ENCODE results near the gene AUTS2. TPM values are rescaled to one million over a fixed set of nuclear protein-coding genes. Genes with fewer than 3 reads are reported as not detected.

AUTS2 gene
- total RNA-seq, 1 experiment from 2014 or later = 0.11 TPM

GRCh38 chr7:69687739-69688433 is 89.6 kb downstream of the AUTS2 start:
- no peak for DNase-seq (ENCODE audit: low read depth, low spot score)
- in situ Hi-C loops (cut with HindIII; ENCODE audit: low pct_unique_long_range_greater_than_20kb, low sequenced_read_pairs) = no loop called here

GRCh38 chr7:69690329-69690728 is 92.1 kb downstream of the AUTS2 start:
- no peak for DNase-seq (ENCODE audit: low read depth, low spot score)
- in situ Hi-C loops (cut with HindIII; ENCODE audit: low pct_unique_long_range_greater_than_20kb, low sequenced_read_pairs) = no loop called here

DNA sequence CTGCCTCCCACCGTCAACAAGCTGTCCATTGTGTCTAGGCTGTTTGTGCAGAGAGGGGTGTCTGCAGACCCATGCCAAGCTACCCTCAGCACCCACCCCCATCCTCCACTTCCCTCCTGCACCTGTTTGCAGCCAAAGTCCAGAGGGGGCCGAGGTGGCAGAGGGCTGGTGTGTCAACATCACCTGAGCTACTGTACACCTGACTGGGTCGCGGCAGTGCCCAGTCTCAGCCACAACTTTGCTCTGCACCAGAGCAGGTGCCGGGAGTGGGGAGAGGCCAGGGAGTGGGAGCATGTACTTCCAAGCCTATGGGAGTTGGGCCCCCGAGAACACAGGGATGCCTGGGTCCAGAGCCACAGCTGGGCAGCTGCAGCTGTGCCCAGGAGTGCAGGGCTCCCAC is 93.1 kb downstream of the AUTS2 start:
- DNase-seq (ENCODE audit: low read depth, low spot score) = no peak
- in situ Hi-C loops (cut with HindIII; ENCODE audit: low pct_unique_long_range_greater_than_20kb, low sequenced_read_pairs) = no loop called here

GRCh38 chr7:69691734-69692133 is 93.5 kb downstream of the AUTS2 start:
- no peak for DNase-seq (ENCODE audit: low read depth, low spot score)
- in situ Hi-C loops (cut with HindIII; ENCODE audit: low pct_unique_long_range_greater_than_20kb, low sequenced_read_pairs) = no loop called here

DNA sequence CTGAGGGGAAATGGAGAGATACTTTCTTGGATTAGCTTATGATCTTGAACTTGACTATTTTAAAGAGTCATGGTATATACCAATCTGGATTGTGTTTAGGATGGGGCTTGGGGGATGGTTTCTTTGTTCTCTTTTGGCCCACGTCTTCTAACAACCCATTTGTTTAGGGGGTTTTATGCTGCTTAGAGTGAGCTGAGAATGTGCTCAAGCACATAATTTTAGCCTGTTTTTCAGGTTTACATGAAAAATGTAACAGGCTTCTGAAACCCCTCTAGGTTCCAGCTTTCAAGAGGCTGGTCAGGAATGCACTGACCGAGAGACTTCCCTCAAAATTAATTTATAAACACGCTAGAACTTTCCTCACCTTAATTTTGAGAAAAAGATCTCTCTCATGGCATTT is 94.3 kb downstream of the AUTS2 start:
- in situ Hi-C loops (cut with HindIII; ENCODE audit: low pct_unique_long_range_greater_than_20kb, low sequenced_read_pairs) = no loop called here
- no peak for DNase-seq (ENCODE audit: low read depth, low spot score)

- DNase-seq (ENCODE audit: low read depth, low spot score) = no peak
- in situ Hi-C loops (cut with HindIII; ENCODE audit: low pct_unique_long_range_greater_than_20kb, low sequenced_read_pairs) = no loop called here
Measured at GRCh38 chr7:69693042-69693441, 94.8 kb downstream of the AUTS2 start.

DNA sequence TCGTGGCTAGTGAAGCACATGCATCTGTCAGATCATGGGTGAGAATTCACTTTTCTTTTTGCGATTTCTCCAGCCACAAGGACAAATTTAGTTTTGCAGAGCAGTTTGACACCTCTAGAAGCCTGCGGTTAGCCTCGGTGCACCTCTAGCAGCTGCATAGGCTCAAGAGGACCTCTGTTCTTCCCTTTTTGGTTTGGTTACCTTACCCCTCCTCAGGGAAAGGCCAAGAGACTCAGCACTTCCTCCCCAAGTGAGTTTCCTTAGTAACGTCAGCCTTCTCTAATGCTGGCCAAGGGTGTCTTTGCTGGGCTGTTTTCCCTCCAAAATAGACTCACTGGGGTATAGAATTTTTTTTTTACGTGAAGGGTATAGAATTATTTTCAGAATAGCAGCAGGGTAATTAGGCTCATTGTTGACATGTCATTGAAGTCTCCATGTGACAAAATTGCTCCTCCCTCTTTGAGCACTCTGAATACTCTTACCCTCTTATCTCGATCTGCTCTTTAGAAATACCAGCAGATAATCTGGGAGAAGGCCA is 97.8 kb downstream of the AUTS2 start:
- DNase-seq (ENCODE audit: low read depth, low spot score) = no peak
- in situ Hi-C loops (cut with HindIII; ENCODE audit: low pct_unique_long_range_greater_than_20kb, low sequenced_read_pairs) = no loop called here

GRCh38 chr7:69696686-69697685 is 98.7 kb downstream of the AUTS2 start:
- DNase-seq (ENCODE audit: low read depth, low spot score) = no peak
- in situ Hi-C loops (cut with HindIII; ENCODE audit: low pct_unique_long_range_greater_than_20kb, low sequenced_read_pairs) = no loop called here

- in situ Hi-C loops (cut with HindIII; ENCODE audit: low pct_unique_long_range_greater_than_20kb, low sequenced_read_pairs) = no loop called here
- DNase-seq (ENCODE audit: low read depth, low spot score) = no peak
Measured at GRCh38 chr7:69698109-69698825, 100.0 kb downstream of the AUTS2 start.

DNA sequence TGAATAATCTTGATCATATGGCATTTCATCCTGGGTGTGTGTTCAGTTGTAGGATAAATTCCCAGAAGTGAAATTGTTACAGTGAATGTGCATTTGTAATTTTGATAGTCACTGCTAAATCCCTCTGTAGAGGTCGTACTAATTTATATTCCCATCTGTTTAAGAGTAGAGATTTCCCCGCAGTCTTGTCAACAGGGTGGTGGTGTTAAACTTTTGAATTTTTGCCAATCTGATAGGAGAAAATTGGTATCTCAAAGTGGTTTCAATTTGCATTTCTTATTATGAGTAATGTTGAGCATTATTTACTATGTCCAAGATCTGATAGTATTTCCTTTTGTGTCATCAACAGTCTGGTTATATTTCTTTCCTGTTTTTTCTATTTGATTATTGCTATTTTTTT is 101.7 kb downstream of the AUTS2 start:
- DNase-seq (ENCODE audit: low read depth, low spot score) = no peak
- in situ Hi-C loops (cut with HindIII; ENCODE audit: low pct_unique_long_range_greater_than_20kb, low sequenced_read_pairs) = no loop called here

GRCh38 chr7:69700331-69700730 is 102.1 kb downstream of the AUTS2 start:
- in situ Hi-C loops (cut with HindIII; ENCODE audit: low pct_unique_long_range_greater_than_20kb, low sequenced_read_pairs) = no loop called here

DNA sequence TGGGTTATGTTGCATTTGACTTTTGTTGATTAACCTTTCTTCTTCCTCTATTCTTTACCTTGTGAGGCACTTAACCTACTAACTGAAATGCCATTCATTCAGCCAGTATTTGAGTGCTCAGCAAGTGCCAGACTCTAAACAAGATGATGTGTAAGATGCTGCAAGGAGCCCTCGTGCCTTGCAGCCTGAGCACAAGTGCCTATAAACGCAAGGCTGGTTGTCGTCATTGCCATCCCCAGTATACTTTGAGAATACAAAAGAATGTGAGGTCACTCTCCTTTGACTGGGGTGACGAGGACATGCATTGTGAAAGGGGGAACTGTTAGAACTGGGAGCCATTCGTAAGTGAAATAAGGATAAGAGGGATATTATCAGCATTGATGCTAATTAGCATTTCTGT is 103.0 kb downstream of the AUTS2 start:
- in situ Hi-C loops (cut with HindIII; ENCODE audit: low pct_unique_long_range_greater_than_20kb, low sequenced_read_pairs) = no loop called here
- DNase-seq (ENCODE audit: low read depth, low spot score) = no peak

More at GRCh38 chr7:69700331-69700730, 102.1 kb downstream of the AUTS2 start:
- no peak for DNase-seq (ENCODE audit: low read depth, low spot score)

DNA sequence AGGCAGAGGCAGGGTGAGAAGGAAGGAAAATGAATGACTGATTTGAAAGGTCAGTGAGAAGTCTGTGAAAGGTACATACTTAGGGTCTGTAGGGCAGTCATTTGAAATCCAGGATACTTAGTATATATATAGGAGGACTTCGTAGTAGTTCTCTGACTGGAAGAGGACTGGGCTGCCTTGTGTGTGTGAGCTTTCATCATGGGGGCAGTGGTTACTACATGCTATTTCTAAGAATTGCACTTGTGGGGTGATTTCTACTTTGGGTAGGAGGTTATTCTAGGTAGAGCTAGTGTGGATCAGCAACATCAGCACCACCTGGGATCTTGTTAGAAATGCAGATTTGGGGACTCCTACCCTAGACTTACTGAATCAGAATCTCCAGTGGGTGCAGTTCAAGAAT is 104.1 kb downstream of the AUTS2 start:
- in situ Hi-C loops (cut with HindIII; ENCODE audit: low pct_unique_long_range_greater_than_20kb, low sequenced_read_pairs) = no loop called here
- no peak for DNase-seq (ENCODE audit: low read depth, low spot score)

GRCh38 chr7:69703099-69703498 is 104.8 kb downstream of the AUTS2 start:
- in situ Hi-C loops (cut with HindIII; ENCODE audit: low pct_unique_long_range_greater_than_20kb, low sequenced_read_pairs) = no loop called here
- no peak for DNase-seq (ENCODE audit: low read depth, low spot score)

GRCh38 chr7:69706070-69706469 is 107.8 kb downstream of the AUTS2 start:
- in situ Hi-C loops (cut with HindIII; ENCODE audit: low pct_unique_long_range_greater_than_20kb, low sequenced_read_pairs) = no loop called here

GRCh38 chr7:69708857-69709256 is 110.6 kb downstream of the AUTS2 start:
- no peak for DNase-seq (ENCODE audit: low read depth, low spot score)
- in situ Hi-C loops (cut with HindIII; ENCODE audit: low pct_unique_long_range_greater_than_20kb, low sequenced_read_pairs) = no loop called here

More at GRCh38 chr7:69706070-69706469, 107.8 kb downstream of the AUTS2 start:
- DNase-seq (ENCODE audit: low read depth, low spot score) = no peak

DNA sequence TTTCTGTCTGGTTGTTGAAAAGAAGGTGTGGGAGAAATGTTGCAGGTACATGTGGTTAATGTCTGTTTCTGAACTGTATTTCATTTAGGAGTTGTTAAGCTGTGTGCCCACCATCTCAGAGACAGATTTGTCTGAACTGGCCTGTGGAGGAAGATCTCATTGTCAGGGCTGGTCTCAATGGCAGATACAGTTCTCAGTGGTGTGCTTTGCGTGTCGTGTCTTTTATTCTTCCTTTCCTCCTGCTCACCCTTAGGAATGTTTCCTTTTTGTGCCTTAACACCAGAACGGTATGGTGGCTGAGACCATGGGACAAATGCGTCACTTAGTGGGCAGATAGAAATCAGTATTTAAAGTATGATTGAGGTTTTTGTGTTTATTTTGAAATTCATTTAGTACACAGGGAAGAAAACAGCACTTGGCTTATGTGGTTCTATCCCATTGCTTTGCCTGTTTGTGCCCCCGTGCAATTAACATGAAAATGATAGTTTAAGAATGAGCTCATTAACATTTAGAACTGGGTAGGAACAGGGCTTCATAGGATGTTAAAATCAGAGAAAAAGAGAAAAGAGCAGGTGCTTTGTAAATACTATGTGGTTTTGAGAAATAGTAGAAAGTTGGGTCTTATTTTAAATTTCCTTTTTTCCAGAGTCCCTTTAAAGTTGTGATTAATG is 112.6 kb downstream of the AUTS2 start:
- in situ Hi-C loops (cut with HindIII; ENCODE audit: low pct_unique_long_range_greater_than_20kb, low sequenced_read_pairs) = no loop called here

More for the DNA sequence above, 112.6 kb downstream of the AUTS2 start:
- no peak for DNase-seq (ENCODE audit: low read depth, low spot score)
